ENCODE measurements around the gene FGR.

- no peak for TF ChIP-seq ZFP30 (CRISPR knock-in tag; IDR thresholded peaks at IDR 0.05)
- no peak for TF ChIP-seq PPARA (CRISPR knock-in tag; IDR thresholded peaks at IDR 0.05; ENCODE audit: borderline replicate concordance)
- no peak for TF ChIP-seq PATZ1 (CRISPR knock-in tag; IDR thresholded peaks at IDR 0.05; ENCODE audit: borderline replicate concordance)
- no peak for TF ChIP-seq GLIS3 (CRISPR knock-in tag; IDR thresholded peaks at IDR 0.05)
- TF ChIP-seq OSR1 (CRISPR knock-in tag; IDR thresholded peaks at IDR 0.05), result no peak
- TF ChIP-seq TOX (CRISPR knock-in tag; IDR thresholded peaks at IDR 0.05; ENCODE audit: borderline replicate concordance), result no peak
- TF ChIP-seq CREB5 (CRISPR knock-in tag; IDR thresholded peaks at IDR 0.05; ENCODE audit: low read depth), result no peak
Measured at GRCh38 chr1:27614043-27614624, 20.9 kb downstream of the FGR start.
